Embryonic facial prominence (tissue), 1 donor: ENCODE data around the gene XAF1.
"Not testable (repeated sequence)": the region's sequence is repeated elsewhere in the genome, so short reads cannot be mapped to it uniquely, and the experiment has no call there.

ENCODE experiments used
- DNase-seq: peaks from one replicate; pipeline ENCODE4 v3.0.0-alpha.2; 2016; ENCODE audit errors: extremely low spot score

Gene XAF1

GRCh38 chr17:6753546-6753945 is 2.3 kb upstream of the XAF1 start:
- DNase-seq: no peak

GRCh38 chr17:6755281-6755680 is 565 bp upstream of the XAF1 start:
- no peak for DNase-seq

GRCh38 chr17:6756425-6757031 is 682 bp downstream of the XAF1 start:
- no peak for DNase-seq

- DNase-seq: no peak
These were observed 1.9 kb downstream of the XAF1 start for GRCh38 chr17:6757747-6758146.

- DNase-seq: no peak
These were observed 5.9 kb downstream of the XAF1 start for GRCh38 chr17:6761779-6762178.

- DNase-seq: no peak
These were observed 12.6 kb downstream of the XAF1 start for GRCh38 chr17:6768447-6768846.

GRCh38 chr17:6772016-6772415 is 16.2 kb downstream of the XAF1 start:
- no peak for DNase-seq

GRCh38 chr17:6774906-6775305 is 19.1 kb downstream of the XAF1 start:
- DNase-seq: not testable (repeated sequence)

- no peak for DNase-seq
These were observed 20.1 kb downstream of the XAF1 start, which contains the start of gene FBXO39 for GRCh38 chr17:6775871-6776405. TSS of gene FBXO39 (plus strand) at chr17:6776215. CDS start at chr17:6779869, 3,654 bp downstream.

- DNase-seq: no peak
These were observed 23.6 kb downstream of the XAF1 start for GRCh38 chr17:6779411-6779810.

- DNase-seq: no peak
These were observed 24.2 kb downstream of the XAF1 start for GRCh38 chr17:6780001-6780400.

GRCh38 chr17:6780886-6781285 is 25.0 kb downstream of the XAF1 start:
- no peak for DNase-seq

GRCh38 chr17:6782244-6782643 is 26.4 kb downstream of the XAF1 start:
- DNase-seq: no peak

- no peak for DNase-seq
These were observed 30.8 kb downstream of the XAF1 start for GRCh38 chr17:6786618-6787017.

- no peak for DNase-seq
These were observed 31.3 kb downstream of the XAF1 start for GRCh38 chr17:6787081-6787693.

- no peak for DNase-seq
These were observed 33.3 kb downstream of the XAF1 start for GRCh38 chr17:6789146-6789545.

- no peak for DNase-seq
These were observed 38.1 kb downstream of the XAF1 start for GRCh38 chr17:6793748-6794493.

GRCh38 chr17:6796017-6796886 is 40.4 kb downstream of the XAF1 start:
- no peak for DNase-seq

GRCh38 chr17:6796887-6797490 is 41.1 kb downstream of the XAF1 start:
- DNase-seq: no peak

GRCh38 chr17:6797718-6798351 is 42.0 kb downstream of the XAF1 start:
- DNase-seq: no peak

- no peak for DNase-seq
These were observed 43.9 kb downstream of the XAF1 start for GRCh38 chr17:6799738-6800137.
